Activated CD8-positive, alpha-beta memory T cell treated with anti-CD3 and anti-CD28 coated beads for 36 hours (primary cell): ENCODE data around the gene CTDSPL. TPM values are rescaled to one million over a fixed set of nuclear protein-coding genes. Genes with fewer than 3 reads are reported as not detected.
"Not testable (repeated sequence)": the region's sequence is repeated elsewhere in the genome, so short reads cannot be mapped to it uniquely, and the experiment has no call there.

Source experiments
- CTCF ChIA-PET: fragments of 350-600 bp; sonication (Branson Sonifier 250); formaldehyde crosslinking; loops from one replicate; lab custom pipeline; 2021; ENCODE audit warnings: antibody characterized with exemption; lab: Charles Lee
- POLR2A ChIA-PET: fragments of 350-600 bp; sonication (Branson Sonifier 250); formaldehyde crosslinking; loops from one replicate; lab custom pipeline; 2021; ENCODE audit warnings: antibody characterized with exemption; lab: Charles Lee
- total RNA-seq, 2 experiments: library from RNA; stranded (reverse); gene quantifications; one replicate each; pipeline ENCODE4 v1.2.3, GENCODE V29; 2021

Gene CTDSPL
- total RNA-seq, 2 experiments from 2014 or later, result 1.0 to 1.6 TPM

GRCh38 chr3:38030126-38031021 lies 168.7 kb downstream of the CTDSPL start:
- POLR2A ChIA-PET, result no interaction called here
- CTCF ChIA-PET, result interaction anchor here (0.5 to 1.3 kb wide), 2 partner anchors 34 to 1116 kb away, joined by 3 read pairs; no protein-coding TSS in a partner anchor

- ChIA-PET POLR2A (no interaction called here), CTCF (interaction anchor here (1.8 kb wide), 1 partner anchor 34 kb away, joined by 7 read pairs; no protein-coding TSS in a partner anchor)
Observed at GRCh38 chr3:38031022-38031994, 169.6 kb downstream of the CTDSPL start.

- POLR2A ChIA-PET, result no interaction called here
- CTCF ChIA-PET, result interaction anchor here (0.5 to 1.8 kb wide), 2 partner anchors 35 to 874 kb away, joined by 4 to 7 read pairs; no protein-coding TSS in a partner anchor
Observed at GRCh38 chr3:38032328-38032865, 170.7 kb downstream of the CTDSPL start.

GRCh38 chr3:38033586-38033985 lies 171.9 kb downstream of the CTDSPL start:
- CTCF ChIA-PET, result interaction anchor here (1.8 kb wide), 1 partner anchor 36 kb away, joined by 7 read pairs; no protein-coding TSS in a partner anchor
- POLR2A ChIA-PET, result not testable (repeated sequence)

Other genes with a start within 250 kb of the CTDSPL start
- 10 to 100 TPM; 13.2 to 13.6 TPM for gene VILL, start 128.9 kb downstream of the CTDSPL start, total RNA-seq
- 1 to 10 TPM; 7.8 to 9.2 TPM for gene PLCD1, start 167.8 kb downstream of the CTDSPL start, total RNA-seq
- under 1 TPM; 0.63 to 0.99 TPM for gene DLEC1, start 177.3 kb downstream of the CTDSPL start, total RNA-seq